K562 (cell line): ENCODE measurements around the gene HEPACAM2. TPM values are rescaled to one million over a fixed set of nuclear protein-coding genes. Genes with fewer than 3 reads are reported as not detected.

Experiments
- CREB1 ChIP-seq, 2 experiments: sonication (generic) in 1 of 2; formaldehyde crosslinking in 1 of 2; IDR thresholded peaks; 2 replicates each; pipeline versions ENCODE4 v1.6.1 to v1.8.0; 2012 to 2022; ENCODE audit warnings: inconsistent platforms in 1 of 2, mild to moderate bottlenecking in 1 of 2, missing genetic modification reagents in 1 of 2, moderate library complexity in 1 of 2
- ETV6 ChIP-seq, 3 experiments: fragments of 150-350 bp in 1 of 3; sonication (generic) in 1 of 3; formaldehyde crosslinking in 1 of 3; IDR thresholded peaks; 2 replicates each; pipeline versions ENCODE4 v1.6.1 to v1.8.0; 2014 to 2022; ENCODE audit warnings: borderline replicate concordance in 2 of 3, low read depth in 2 of 3, antibody characterized with exemption in 1 of 3, low read length in 1 of 3, mild to moderate bottlenecking in 1 of 3, missing genetic modification reagents in 1 of 3
- IRF2 ChIP-seq: sonication (generic); formaldehyde crosslinking; IDR thresholded peaks from 2 replicates; pipeline ENCODE4 v1.8.1; 2022; ENCODE audit warnings: mild to moderate bottlenecking, missing genetic modification reagents
- NR2C1 ChIP-seq, 2 experiments: fragments of 450-650 bp; IDR thresholded peaks; 2 replicates each; pipeline ENCODE4 v1.6.1; 2017; ENCODE audit warnings: mild to moderate bottlenecking in 2 of 2, antibody characterized with exemption in 1 of 2, inconsistent platforms in 1 of 2, missing compliant biosample characterization in 1 of 2, missing genetic modification characterization in 1 of 2
- NR2C2 ChIP-seq, 2 experiments: fragments of 200-800 bp in 1 of 2; sonication (Bioruptor generic) in 1 of 2; sonication (generic) in 1 of 2; formaldehyde crosslinking in 1 of 2; IDR thresholded peaks; 2 replicates each; pipeline versions ENCODE4 v1.6.1 to v1.8.0; 2016 to 2022; ENCODE audit warnings: mild to moderate bottlenecking in 1 of 2, missing compliant biosample characterization in 1 of 2, missing genetic modification characterization in 1 of 2, missing genetic modification reagents in 1 of 2
- TEAD1 ChIP-seq, 2 experiments: fragments of 450-650 bp in 1 of 2; sonication (generic) in 1 of 2; formaldehyde crosslinking; IDR thresholded peaks; 2 replicates each; pipeline versions ENCODE4 v1.4.0 to v1.8.0; 2020 to 2022; ENCODE audit warnings: mild to moderate bottlenecking in 2 of 2, missing genetic modification reagents in 1 of 2
- ZBTB17 ChIP-seq: fragments of 450-650 bp; formaldehyde crosslinking; IDR thresholded peaks from 2 replicates; pipeline ENCODE4 v1.4.0; 2020; ENCODE audit warnings: mild to moderate bottlenecking
- ZNF23 ChIP-seq: fragments of 250-450 bp; sonication (Bioruptor Pico); IDR thresholded peaks from 2 replicates; pipeline ENCODE4 v1.4.0; 2020; ENCODE audit warnings: mild to moderate bottlenecking
- ZNF239 ChIP-seq: fragments of 250-450 bp; sonication (Bioruptor Pico); IDR thresholded peaks from 2 replicates; pipeline ENCODE4 v1.4.0; 2020; ENCODE audit warnings: mild to moderate bottlenecking
- ZNF583 ChIP-seq: fragments of 250-450 bp; sonication (Bioruptor Pico); IDR thresholded peaks from 2 replicates; pipeline ENCODE4 v1.4.0; 2020
- ZNF668 ChIP-seq: fragments of 250-450 bp; sonication (Bioruptor Pico); IDR thresholded peaks from 2 replicates; pipeline ENCODE4 v1.8.0; 2022; ENCODE audit warnings: mild to moderate bottlenecking, inconsistent platforms
- ZNF79 ChIP-seq: fragments of 250-450 bp; sonication (Bioruptor Pico); IDR thresholded peaks from 2 replicates; pipeline ENCODE4 v1.4.0; 2020; ENCODE audit warnings: low read depth, mild to moderate bottlenecking, moderate library complexity
- polyA plus RNA-seq, 8 experiments: library from polyadenylated mRNA; depleted of rRNA in 4 of 8; stranded (reverse) in 5 of 8; unstranded in 3 of 8; fragments of >200 nt; fragmentation: Nextera tagmentation in 2 of 8; fragmentation: Illumina TruSeq in 1 of 8; extraction: Ambion mirVana in 2 of 8; extraction: Trizol in 1 of 8; gene quantifications; 2 replicates each; pipeline versions ENCODE4 v1.2.1 to v1.2.3, GENCODE V29; 2011 to 2014; ENCODE audit warnings: inconsistent platforms in 1 of 8, missing spikeins in 1 of 8
- total RNA-seq, 7 experiments: library from RNA; depleted of rRNA in 6 of 7; stranded (reverse); fragments of >200 nt in 6 of 7; fragmentation: Illumina TruSeq in 2 of 7; extraction: Trizol in 2 of 7; gene quantifications; 2 replicates each; pipeline versions ENCODE4 v1.2.1 to v1.2.3, GENCODE V29; 2011 to 2021; ENCODE audit warnings: low replicate concordance in 1 of 7
- TF ChIP-seq, protein P1 (sequence below): fragments of 250-450 bp; sonication (Bioruptor Pico); IDR thresholded peaks from 2 replicates; pipeline ENCODE4 v1.5.0; 2021; ENCODE audit warnings: mild to moderate bottlenecking, borderline replicate concordance
- TF ChIP-seq, protein P2 (sequence below): fragments of 250-450 bp; sonication (Bioruptor Pico); IDR thresholded peaks from 2 replicates; pipeline ENCODE4 v1.8.0; 2022; ENCODE audit warnings: moderate library complexity, mild to moderate bottlenecking, inconsistent platforms
- TF ChIP-seq, protein P3 (sequence below): fragments of 450-650 bp; IDR thresholded peaks from 2 replicates; pipeline ENCODE4 v1.6.1; 2018; ENCODE audit not compliant: partially characterized antibody
- TF ChIP-seq, protein P4 (sequence below), 2 experiments: fragments of 450-650 bp; IDR thresholded peaks; 2 replicates each; pipeline ENCODE4 v1.6.1; 2016
- TF ChIP-seq, protein P5 (sequence below): fragments of 450-650 bp; formaldehyde crosslinking; IDR thresholded peaks from 2 replicates; pipeline ENCODE4 v1.4.0; 2020; ENCODE audit warnings: mild to moderate bottlenecking, moderate library complexity

The HEPACAM2 gene
- total and polyA plus RNA-seq, 9 of the 15 experiments (the other 6 are each of a cell fraction or from before 2014, with no cell fraction given): 2.0 to 6.5 (median 3.9) TPM

DNA sequence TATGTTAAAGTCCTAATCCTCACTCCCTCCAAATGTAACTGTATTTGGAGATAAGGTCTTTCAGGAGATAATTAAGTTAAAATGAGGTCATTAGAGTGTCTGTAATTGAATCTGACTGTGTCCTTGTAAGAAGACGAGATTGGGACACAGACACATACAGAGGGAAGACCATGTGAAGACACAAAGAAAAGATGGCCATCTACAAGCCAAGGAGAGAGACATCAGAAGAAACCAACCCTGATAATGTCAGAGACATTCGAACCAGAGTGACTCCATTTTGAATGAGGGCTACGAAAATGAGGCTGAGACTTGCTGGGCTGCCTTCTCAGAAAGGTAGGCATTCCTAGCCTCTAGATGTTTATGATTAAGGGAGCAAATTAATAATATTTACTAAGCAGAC, 77.5 kb downstream of the HEPACAM2 start (continued):
- TF ChIP-seq, protein P1, sequence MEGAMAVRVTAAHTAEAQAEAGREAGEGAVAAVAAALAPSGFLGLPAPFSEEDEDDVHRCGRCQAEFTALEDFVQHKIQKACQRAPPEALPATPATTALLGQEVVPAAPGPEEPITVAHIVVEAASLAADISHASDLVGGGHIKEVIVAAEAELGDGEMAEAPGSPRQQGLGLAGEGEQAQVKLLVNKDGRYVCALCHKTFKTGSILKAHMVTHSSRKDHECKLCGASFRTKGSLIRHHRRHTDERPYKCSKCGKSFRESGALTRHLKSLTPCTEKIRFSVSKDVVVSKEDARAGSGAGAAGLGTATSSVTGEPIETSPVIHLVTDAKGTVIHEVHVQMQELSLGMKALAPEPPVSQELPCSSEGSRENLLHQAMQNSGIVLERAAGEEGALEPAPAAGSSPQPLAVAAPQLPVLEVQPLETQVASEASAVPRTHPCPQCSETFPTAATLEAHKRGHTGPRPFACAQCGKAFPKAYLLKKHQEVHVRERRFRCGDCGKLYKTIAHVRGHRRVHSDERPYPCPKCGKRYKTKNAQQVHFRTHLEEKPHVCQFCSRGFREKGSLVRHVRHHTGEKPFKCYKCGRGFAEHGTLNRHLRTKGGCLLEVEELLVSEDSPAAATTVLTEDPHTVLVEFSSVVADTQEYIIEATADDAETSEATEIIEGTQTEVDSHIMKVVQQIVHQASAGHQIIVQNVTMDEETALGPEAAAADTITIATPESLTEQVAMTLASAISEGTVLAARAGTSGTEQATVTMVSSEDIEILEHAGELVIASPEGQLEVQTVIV (CRISPR knock-in tag): no peak
- TF ChIP-seq NR2C2 (CRISPR knock-in tag; IDR thresholded peaks at IDR 0.05): no peak
- peak; percentile 28; the same call in 1 of the 2 replicates for TF ChIP-seq NR2C2 (tag; IDR thresholded peaks at IDR 0.05)
- TF ChIP-seq ZNF79: peak; percentile 48; the same call in 1 of the 2 replicates
- no peak for TF ChIP-seq IRF2 (CRISPR knock-in tag)
- TF ChIP-seq TEAD1 (CRISPR knock-in tag; IDR thresholded peaks at IDR 0.05): peak in 1 of 2 experiments; percentile 73; a peak in 1 of 4 replicates
- TF ChIP-seq, protein P2, sequence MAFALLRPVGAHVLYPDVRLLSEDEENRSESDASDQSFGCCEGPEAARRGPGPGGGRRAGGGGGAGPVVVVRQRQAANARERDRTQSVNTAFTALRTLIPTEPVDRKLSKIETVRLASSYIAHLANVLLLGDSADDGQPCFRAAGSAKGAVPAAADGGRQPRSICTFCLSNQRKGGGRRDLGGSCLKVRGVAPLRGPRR (CRISPR knock-in tag): no peak
- no peak for TF ChIP-seq NR2C1 (IDR thresholded peaks at IDR 0.05)
- peak; percentile 77 for TF ChIP-seq NR2C1 (tag; IDR thresholded peaks at IDR 0.05)
- TF ChIP-seq, protein P3, sequence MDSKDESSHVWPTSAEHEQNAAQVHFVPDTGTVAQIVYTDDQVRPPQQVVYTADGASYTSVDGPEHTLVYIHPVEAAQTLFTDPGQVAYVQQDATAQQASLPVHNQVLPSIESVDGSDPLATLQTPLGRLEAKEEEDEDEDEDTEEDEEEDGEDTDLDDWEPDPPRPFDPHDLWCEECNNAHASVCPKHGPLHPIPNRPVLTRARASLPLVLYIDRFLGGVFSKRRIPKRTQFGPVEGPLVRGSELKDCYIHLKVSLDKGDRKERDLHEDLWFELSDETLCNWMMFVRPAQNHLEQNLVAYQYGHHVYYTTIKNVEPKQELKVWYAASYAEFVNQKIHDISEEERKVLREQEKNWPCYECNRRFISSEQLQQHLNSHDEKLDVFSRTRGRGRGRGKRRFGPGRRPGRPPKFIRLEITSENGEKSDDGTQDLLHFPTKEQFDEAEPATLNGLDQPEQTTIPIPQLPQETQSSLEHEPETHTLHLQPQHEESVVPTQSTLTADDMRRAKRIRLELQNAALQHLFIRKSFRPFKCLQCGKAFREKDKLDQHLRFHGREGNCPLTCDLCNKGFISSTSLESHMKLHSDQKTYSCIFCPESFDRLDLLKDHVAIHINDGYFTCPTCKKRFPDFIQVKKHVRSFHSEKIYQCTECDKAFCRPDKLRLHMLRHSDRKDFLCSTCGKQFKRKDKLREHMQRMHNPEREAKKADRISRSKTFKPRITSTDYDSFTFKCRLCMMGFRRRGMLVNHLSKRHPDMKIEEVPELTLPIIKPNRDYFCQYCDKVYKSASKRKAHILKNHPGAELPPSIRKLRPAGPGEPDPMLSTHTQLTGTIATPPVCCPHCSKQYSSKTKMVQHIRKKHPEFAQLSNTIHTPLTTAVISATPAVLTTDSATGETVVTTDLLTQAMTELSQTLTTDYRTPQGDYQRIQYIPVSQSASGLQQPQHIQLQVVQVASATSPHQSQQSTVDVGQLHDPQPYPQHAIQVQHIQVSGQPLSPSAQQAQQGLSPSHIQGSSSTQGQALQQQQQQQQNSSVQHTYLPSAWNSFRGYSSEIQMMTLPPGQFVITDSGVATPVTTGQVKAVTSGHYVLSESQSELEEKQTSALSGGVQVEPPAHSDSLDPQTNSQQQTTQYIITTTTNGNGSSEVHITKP: no peak
- TF ChIP-seq CREB1 (IDR thresholded peaks at IDR 0.05): no peak
- no peak for TF ChIP-seq CREB1 (CRISPR knock-in tag; IDR thresholded peaks at IDR 0.05)
- TF ChIP-seq, protein P4, sequence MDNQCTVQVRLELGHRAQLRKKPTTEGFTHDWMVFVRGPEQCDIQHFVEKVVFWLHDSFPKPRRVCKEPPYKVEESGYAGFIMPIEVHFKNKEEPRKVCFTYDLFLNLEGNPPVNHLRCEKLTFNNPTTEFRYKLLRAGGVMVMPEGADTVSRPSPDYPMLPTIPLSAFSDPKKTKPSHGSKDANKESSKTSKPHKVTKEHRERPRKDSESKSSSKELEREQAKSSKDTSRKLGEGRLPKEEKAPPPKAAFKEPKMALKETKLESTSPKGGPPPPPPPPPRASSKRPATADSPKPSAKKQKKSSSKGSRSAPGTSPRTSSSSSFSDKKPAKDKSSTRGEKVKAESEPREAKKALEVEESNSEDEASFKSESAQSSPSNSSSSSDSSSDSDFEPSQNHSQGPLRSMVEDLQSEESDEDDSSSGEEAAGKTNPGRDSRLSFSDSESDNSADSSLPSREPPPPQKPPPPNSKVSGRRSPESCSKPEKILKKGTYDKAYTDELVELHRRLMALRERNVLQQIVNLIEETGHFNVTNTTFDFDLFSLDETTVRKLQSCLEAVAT (IDR thresholded peaks at IDR 0.05): no peak
- TF ChIP-seq ZNF239: peak; percentile 68
- TF ChIP-seq, protein P5, sequence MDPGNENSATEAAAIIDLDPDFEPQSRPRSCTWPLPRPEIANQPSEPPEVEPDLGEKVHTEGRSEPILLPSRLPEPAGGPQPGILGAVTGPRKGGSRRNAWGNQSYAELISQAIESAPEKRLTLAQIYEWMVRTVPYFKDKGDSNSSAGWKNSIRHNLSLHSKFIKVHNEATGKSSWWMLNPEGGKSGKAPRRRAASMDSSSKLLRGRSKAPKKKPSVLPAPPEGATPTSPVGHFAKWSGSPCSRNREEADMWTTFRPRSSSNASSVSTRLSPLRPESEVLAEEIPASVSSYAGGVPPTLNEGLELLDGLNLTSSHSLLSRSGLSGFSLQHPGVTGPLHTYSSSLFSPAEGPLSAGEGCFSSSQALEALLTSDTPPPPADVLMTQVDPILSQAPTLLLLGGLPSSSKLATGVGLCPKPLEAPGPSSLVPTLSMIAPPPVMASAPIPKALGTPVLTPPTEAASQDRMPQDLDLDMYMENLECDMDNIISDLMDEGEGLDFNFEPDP: peak; percentile 81
- peak; percentile 84; the same call in 1 of the 2 replicates for TF ChIP-seq ZNF668 (CRISPR knock-in tag)
- TF ChIP-seq ZBTB17 (CRISPR knock-in tag): peak; percentile 91
- peak; percentile 63; the same call in 1 of the 2 replicates for TF ChIP-seq ZNF23 (CRISPR knock-in tag)
- TF ChIP-seq ZNF583 (CRISPR knock-in tag): peak; percentile 71; the same call in 1 of the 2 replicates
- TF ChIP-seq ETV6 (IDR thresholded peaks at IDR 0.05; ENCODE audit: borderline replicate concordance in 1 of 2, low read depth in 2 of 2, low read length in 1 of 2): no peak
- no peak for TF ChIP-seq ETV6 (CRISPR knock-in tag; IDR thresholded peaks at IDR 0.05; ENCODE audit: borderline replicate concordance)
